IMR-90 (cell line): ENCODE data around the gene ERAS. TPM values are rescaled to one million over a fixed set of nuclear protein-coding genes. Genes with fewer than 3 reads are reported as not detected.

Experiments used
- ATAC-seq: fragments of 200-7000 bp; cut with Tn5 transposase; 2 replicates; pipeline ENCODE4 v1.9.1; 2020; ENCODE audit warnings: low read depth, mild to moderate bottlenecking, moderate library complexity
- BruUV-seq: library from RNA; stranded (reverse); fragments of 400-500 nt; replicated peaks from 2 replicates; lab custom pipeline; 2021; lab: Mats Ljungman, UMichigan
- CTCF ChIA-PET: fragments of 300-600 bp; formaldehyde crosslinking; extraction: SDS; loops from one replicate; lab custom pipeline; 2021; ENCODE audit warnings: antibody characterized with exemption; lab: Yijun Ruan, JAX
- POLR2A ChIA-PET: fragments of 300-600 bp; sonication (Branson Sonifier 250); formaldehyde crosslinking; loops from one replicate; lab custom pipeline; 2022; ENCODE audit warnings: antibody characterized with exemption; ENCODE audit not compliant: unreplicated experiment; lab: Charles Lee
- DNase-seq: peaks from one replicate; pipeline ENCODE4 v3.0.0; 2013
- H2AFZ ChIP-seq: replicated peaks from 2 replicates; pipeline ENCODE3; 2013; ENCODE audit warnings: low read length, mild to moderate bottlenecking; ENCODE audit not compliant: poor library complexity
- H2AK5ac ChIP-seq: 2 replicates; pipeline ENCODE4 v1.6.1; 2013; ENCODE audit warnings: low read depth, low read length, inconsistent platforms
- H2AK9ac ChIP-seq: replicated peaks from 2 replicates; pipeline ENCODE3; 2013; ENCODE audit warnings: mild to moderate bottlenecking, low read depth, low read length, moderate library complexity; ENCODE audit not compliant: poor library complexity
- H2BK120ac ChIP-seq: 2 replicates; pipeline ENCODE4 v1.6.1; 2013; ENCODE audit warnings: low read depth, low read length, inconsistent platforms
- H2BK15ac ChIP-seq: 3 replicates; pipeline ENCODE4 v1.6.1; 2013; ENCODE audit warnings: low read depth, low read length, inconsistent platforms
- H2BK20ac ChIP-seq: 2 replicates; pipeline ENCODE4 v1.6.1; 2013; ENCODE audit warnings: low read depth, mild to moderate bottlenecking, inconsistent platforms, low read length, moderate library complexity
- H2BK5ac ChIP-seq: 2 replicates; pipeline ENCODE4 v1.6.1; 2013; ENCODE audit warnings: mild to moderate bottlenecking, low read depth, low read length, inconsistent platforms; ENCODE audit not compliant: poor library complexity, severe bottlenecking
- H3K14ac ChIP-seq: replicated peaks from 2 replicates; pipeline ENCODE4 v1.6.1; 2013; ENCODE audit warnings: low read depth, low read length, inconsistent platforms
- H3K18ac ChIP-seq: 2 replicates; pipeline ENCODE4 v1.6.1; 2013; ENCODE audit warnings: low read depth, low read length, control low read depth
- H3K23ac ChIP-seq: 2 replicates; pipeline ENCODE4 v1.6.1; 2013; ENCODE audit warnings: low read depth, low read length, inconsistent platforms
- H3K27ac ChIP-seq: 2 replicates; pipeline ENCODE4 v1.5.1; 2013; ENCODE audit warnings: mild to moderate bottlenecking, control low read depth, low read length; ENCODE audit not compliant: insufficient read depth
- H3K27me3 ChIP-seq: 2 replicates; pipeline ENCODE4 v1.6.1; 2013; ENCODE audit warnings: low read length; ENCODE audit not compliant: control insufficient read depth, insufficient read depth
- H3K36me3 ChIP-seq: 2 replicates; pipeline ENCODE4 v1.6.1; 2013; ENCODE audit warnings: low read length, mixed read lengths; ENCODE audit not compliant: control insufficient read depth, insufficient read depth
- H3K4ac ChIP-seq: 2 replicates; pipeline ENCODE4 v1.6.1; 2013; ENCODE audit warnings: low read depth, low read length, inconsistent platforms
- H3K4me1 ChIP-seq: 2 replicates; pipeline ENCODE4 v1.6.1; 2013; ENCODE audit warnings: low read length, mixed read lengths; ENCODE audit not compliant: control insufficient read depth, insufficient read depth
- H3K4me2 ChIP-seq: 2 replicates; pipeline ENCODE4 v1.6.1; 2013; ENCODE audit warnings: low read depth, mild to moderate bottlenecking, control low read depth, low read length, moderate library complexity
- H3K4me3 ChIP-seq: 2 replicates; pipeline ENCODE4 v1.5.1; 2013; ENCODE audit warnings: low read depth, mild to moderate bottlenecking, control low read depth, low read length, moderate library complexity; ENCODE audit not compliant: insufficient read depth
- H3K56ac ChIP-seq: 2 replicates; pipeline ENCODE4 v1.6.1; 2013; ENCODE audit warnings: low read length, inconsistent platforms; ENCODE audit not compliant: insufficient read depth; ENCODE audit errors: extremely low read depth
- H3K79me1 ChIP-seq, 2 experiments: 2 replicates each; pipeline ENCODE4 v1.6.1; 2013; ENCODE audit warnings: low read length in 2 of 2, inconsistent platforms in 1 of 2, low read depth in 1 of 2
- H3K9ac ChIP-seq: 2 replicates; pipeline ENCODE4 v1.6.1; 2013; ENCODE audit warnings: low read depth, low read length, control low read depth
- H3K9me1 ChIP-seq: 2 replicates; pipeline ENCODE4 v1.6.1; 2013; ENCODE audit warnings: low read length, inconsistent platforms; ENCODE audit not compliant: insufficient read depth
- H3K9me3 ChIP-seq: 2 replicates; pipeline ENCODE4 v1.6.1; 2013; ENCODE audit warnings: low read length; ENCODE audit not compliant: control insufficient read depth, insufficient read depth
- H4K20me1 ChIP-seq: 2 replicates; pipeline ENCODE4 v1.6.1; 2013; ENCODE audit warnings: low read length, inconsistent platforms; ENCODE audit not compliant: insufficient read depth
- H4K5ac ChIP-seq: 2 replicates; pipeline ENCODE4 v1.6.1; 2013; ENCODE audit warnings: mild to moderate bottlenecking, low read depth, low read length, control low read depth
- H4K8ac ChIP-seq, 2 experiments: 2 replicates each; pipeline ENCODE4 v1.6.1; 2013; ENCODE audit warnings: low read depth in 2 of 2, low read length in 2 of 2, control low read depth in 1 of 2, inconsistent platforms in 1 of 2
- H4K91ac ChIP-seq: 2 replicates; pipeline ENCODE4 v1.6.1; 2013; ENCODE audit warnings: low read depth, low read length, inconsistent platforms; ENCODE audit not compliant: insufficient read depth
- BHLHE40 ChIP-seq: fragments of 150-350 bp; IDR thresholded peaks from 2 replicates; pipeline ENCODE4 v1.6.1; 2016; ENCODE audit warnings: mild to moderate bottlenecking, low read depth, low read length
- CEBPB ChIP-seq: IDR thresholded peaks from 2 replicates; pipeline ENCODE4 v1.6.1; 2012; ENCODE audit warnings: low read depth, low read length, improper control_type of control experiment
- CHD1 ChIP-seq: IDR thresholded peaks from 2 replicates; pipeline ENCODE4 v1.6.1; 2012; ENCODE audit warnings: low read depth, low read length, improper control_type of control experiment
- FOS ChIP-seq: fragments of 150-350 bp; IDR thresholded peaks from 2 replicates; pipeline ENCODE4 v1.6.1; 2016; ENCODE audit warnings: low read depth, low read length
- MAFK ChIP-seq: IDR thresholded peaks from 2 replicates; pipeline ENCODE4 v1.6.1; 2012; ENCODE audit warnings: low read depth, low read length, improper control_type of control experiment
- MAZ ChIP-seq: IDR thresholded peaks from 2 replicates; pipeline ENCODE4 v1.6.1; 2012; ENCODE audit warnings: low read depth, mild to moderate bottlenecking, low read length, improper control_type of control experiment, moderate library complexity, borderline replicate concordance
- MXI1 ChIP-seq: IDR thresholded peaks from 2 replicates; pipeline ENCODE4 v1.6.1; 2012; ENCODE audit warnings: low read depth, mild to moderate bottlenecking, low read length, moderate library complexity, borderline replicate concordance
- POLR2A ChIP-seq: IDR thresholded peaks from 2 replicates; pipeline ENCODE4 v1.6.1; 2012; ENCODE audit warnings: mild to moderate bottlenecking, low read depth, low read length
- RCOR1 ChIP-seq: IDR thresholded peaks from 2 replicates; pipeline ENCODE4 v1.6.1; 2012; ENCODE audit warnings: mild to moderate bottlenecking, low read length, improper control_type of control experiment; ENCODE audit not compliant: insufficient replicate concordance
- RFX5 ChIP-seq: IDR thresholded peaks from 2 replicates; pipeline ENCODE4 v1.8.0; 2012; ENCODE audit warnings: low read depth, mild to moderate bottlenecking, low read length, moderate library complexity
- SMC3 ChIP-seq: fragments of 150-350 bp; IDR thresholded peaks from 2 replicates; pipeline ENCODE4 v1.6.1; 2016; ENCODE audit warnings: low read depth, mild to moderate bottlenecking, antibody characterized with exemption, low read length, moderate library complexity
- WGBS, 2 experiments: methylation state at CpG; one replicate each; pipeline versions ENCODE4 v1.1.5 to v1.1.7; 2013; ENCODE audit warnings: missing lambda C conversion rate in 2 of 2; ENCODE audit not compliant: insufficient read length in 1 of 2; ENCODE audit errors: extremely low coverage in 2 of 2; 5-methylcytosine and 5-hydroxymethylcytosine counted together
- dilution Hi-C: fragments of 300-500 bp; cut with HindIII; formaldehyde crosslinking; loops from one replicate; pipeline ENCODE4 v1.14.3; 2018; ENCODE audit warnings: low sequenced_read_pairs; ENCODE audit not compliant: unreplicated experiment
- in situ Hi-C: fragments of 300-500 bp; cut with MboI; formaldehyde crosslinking; loops from 3 replicates; pipeline ENCODE4 v1.14.3; 2019; ENCODE audit warnings: low sequenced_read_pairs, inconsistent platforms, mixed read lengths
- intact Hi-C: fragments of 100-400 bp; cut with micrococcal nuclease; formaldehyde crosslinking; loops from 2 replicates; pipeline ENCODE4 v1.10.0; 2022
- polyA plus RNA-seq, 3 experiments: library from polyadenylated mRNA; depleted of rRNA; stranded (reverse); fragments of >200 nt; gene quantifications; 2 replicates each; pipeline ENCODE4 v1.2.3, GENCODE V29; 2012; ENCODE audit warnings: low replicate concordance in 1 of 3
- total RNA-seq: library from RNA; depleted of rRNA; stranded (reverse); fragments of >200 nt; gene quantifications from 2 replicates; pipeline ENCODE4 v1.2.3, GENCODE V29; 2012
- TF ChIP-seq, protein P1 (sequence below): fragments of 150-350 bp; IDR thresholded peaks from 2 replicates; pipeline ENCODE4 v1.6.1; 2016; ENCODE audit warnings: low read depth, mild to moderate bottlenecking, low read length, moderate library complexity, borderline replicate concordance
- TF ChIP-seq, protein P2 (sequence below): fragments of 150-350 bp; IDR thresholded peaks from 2 replicates; pipeline ENCODE4 v1.6.1; 2017; ENCODE audit warnings: mild to moderate bottlenecking, antibody characterized with exemption, low read length, low read depth

The ERAS gene
- total and polyA plus RNA-seq, 2 of the 4 experiments (the other 2 are of a cell fraction), result not detected

DNA sequence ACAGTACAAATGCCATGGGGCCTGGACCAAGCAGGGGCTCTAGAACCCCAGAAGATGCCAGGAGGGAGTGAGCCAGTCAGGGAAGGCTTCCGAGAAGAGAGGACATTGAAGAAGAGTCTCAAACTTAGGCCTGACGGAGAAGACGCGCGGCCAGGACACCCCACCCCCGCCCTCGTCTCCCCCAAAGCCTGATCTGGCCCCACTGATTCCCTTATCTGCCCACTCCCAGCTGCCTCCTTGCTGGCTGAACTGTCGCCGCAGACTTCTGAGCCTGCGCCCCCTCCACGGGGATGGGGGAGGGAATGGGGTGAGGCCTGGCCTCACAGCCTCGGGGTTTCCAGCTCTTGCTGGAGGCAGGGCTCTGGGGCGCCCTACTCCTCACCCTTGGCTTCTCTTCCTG lies 43.5 kb upstream of the ERAS start:
- no CpG with 5 or more reads among the region's 13 CpGs for WGBS, 2 experiments
- Histone ChIP-seq H3K9me1 (no peaks in the 10 kb centered on the region), H3K14ac (no peak overlapping the region), H2BK15ac (no peak overlapping the region), H2BK120ac (no peak overlapping the region), H3K9me3 (no peaks in the 10 kb centered on the region), H3K36me3 (no peaks in the 10 kb centered on the region), H2BK5ac (no peak overlapping the region), H3K4me2 (no peak overlapping the region), H3K79me1 (no peaks in the 10 kb centered on the region), H3K23ac (no peak overlapping the region), H2AK5ac (no peak overlapping the region), H2AFZ (no peak overlapping the region), H4K20me1 (no peaks in the 10 kb centered on the region; the same call in 1 of the 2 replicates), H3K56ac (no peak overlapping the region), H3K9ac (no peak overlapping the region), H3K27ac (no peak overlapping the region), H4K5ac (no peak overlapping the region), H3K4me3 (no peak overlapping the region), H4K8ac (no peak overlapping the region), H4K91ac (no peak overlapping the region), H3K27me3 (peaks cover 25% of the 10 kb centered on the region), H3K4ac (no peak overlapping the region), H2BK20ac (no peak overlapping the region), H2AK9ac (no peak overlapping the region), H3K18ac (no peak overlapping the region), H3K4me1 (no peaks in the 10 kb centered on the region)
- ChIA-PET CTCF (no interaction called here), POLR2A (no interaction called here)
- DNase-seq, result no peak
- TF ChIP-seq, protein P1, sequence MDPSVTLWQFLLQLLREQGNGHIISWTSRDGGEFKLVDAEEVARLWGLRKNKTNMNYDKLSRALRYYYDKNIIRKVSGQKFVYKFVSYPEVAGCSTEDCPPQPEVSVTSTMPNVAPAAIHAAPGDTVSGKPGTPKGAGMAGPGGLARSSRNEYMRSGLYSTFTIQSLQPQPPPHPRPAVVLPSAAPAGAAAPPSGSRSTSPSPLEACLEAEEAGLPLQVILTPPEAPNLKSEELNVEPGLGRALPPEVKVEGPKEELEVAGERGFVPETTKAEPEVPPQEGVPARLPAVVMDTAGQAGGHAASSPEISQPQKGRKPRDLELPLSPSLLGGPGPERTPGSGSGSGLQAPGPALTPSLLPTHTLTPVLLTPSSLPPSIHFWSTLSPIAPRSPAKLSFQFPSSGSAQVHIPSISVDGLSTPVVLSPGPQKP, result no peak
- TF ChIP-seq RCOR1 (no peak), MXI1 (no peak), MAZ (no peak), FOS (no peak), CEBPB (no peak), CHD1 (no peak), MAFK (no peak), BHLHE40 (no peak), RFX5 (no peak), SMC3 (no peak), POLR2A (no peak)
- TF ChIP-seq, protein P2, sequence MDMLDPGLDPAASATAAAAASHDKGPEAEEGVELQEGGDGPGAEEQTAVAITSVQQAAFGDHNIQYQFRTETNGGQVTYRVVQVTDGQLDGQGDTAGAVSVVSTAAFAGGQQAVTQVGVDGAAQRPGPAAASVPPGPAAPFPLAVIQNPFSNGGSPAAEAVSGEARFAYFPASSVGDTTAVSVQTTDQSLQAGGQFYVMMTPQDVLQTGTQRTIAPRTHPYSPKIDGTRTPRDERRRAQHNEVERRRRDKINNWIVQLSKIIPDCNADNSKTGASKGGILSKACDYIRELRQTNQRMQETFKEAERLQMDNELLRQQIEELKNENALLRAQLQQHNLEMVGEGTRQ, result no peak
- intact Hi-C loops, result no loop called here
- dilution Hi-C loops, result no loop called here
- ATAC-seq, result no peak
- in situ Hi-C loops, result no loop called here
- no TSS peak for BruUV-seq
